Middle frontal gyrus (tissue), 1 donor: ENCODE measurements around the gene UBE4B.
"Not testable (repeated sequence)": the region's sequence is repeated elsewhere in the genome, so short reads cannot be mapped to it uniquely, and the experiment has no call there.

Experiments
- DNase-seq: peaks from one replicate; pipeline ENCODE4 v3.0.0-alpha.2; 2015; ENCODE audit warnings: low spot score; ENCODE audit errors: extremely low spot score

Gene UBE4B

DNA sequence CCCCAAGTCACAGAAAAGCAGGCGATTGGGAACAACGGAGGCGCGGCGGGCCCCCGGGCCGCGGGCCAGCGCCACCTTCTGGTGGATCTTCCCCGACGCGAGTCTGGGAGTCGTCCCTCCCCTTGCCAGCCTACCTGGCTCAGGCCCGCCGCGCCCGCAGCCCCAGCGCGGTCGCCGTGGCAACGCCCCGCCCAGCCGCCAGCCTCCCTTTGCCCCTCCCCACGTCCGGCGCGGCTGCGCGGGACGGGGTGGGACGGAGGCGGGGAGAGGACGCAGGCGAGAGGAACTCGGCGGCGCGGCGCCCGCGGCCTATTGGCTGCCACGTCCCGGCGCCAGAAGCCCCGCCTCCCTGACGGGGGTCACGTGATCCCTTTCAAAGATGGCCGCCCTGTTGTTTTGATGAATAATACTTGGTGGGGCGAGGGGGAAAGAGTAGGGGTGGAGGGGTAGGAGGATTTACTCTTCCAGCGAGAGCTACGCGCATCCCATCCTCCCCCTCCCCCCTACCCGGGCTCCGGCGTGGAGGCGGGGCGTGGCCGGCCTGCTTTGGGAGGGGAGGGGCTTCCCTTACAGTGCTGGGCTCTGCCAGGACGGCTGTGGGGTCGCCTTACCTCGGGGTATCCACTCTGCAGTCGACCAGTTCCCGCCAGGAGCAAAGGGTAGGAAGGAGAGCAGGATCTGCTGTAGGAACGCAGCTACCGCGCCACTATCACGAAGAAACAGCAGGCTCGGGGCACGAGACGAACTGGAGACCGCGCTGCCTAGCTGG, at the start of gene UBE4B:
UBE4B (plus strand) TSS at position 369 of the 769 bp plus-strand sequence. CDS start 713 bp downstream, outside the sequence.
- peak; percentile 97 for DNase-seq

DNA sequence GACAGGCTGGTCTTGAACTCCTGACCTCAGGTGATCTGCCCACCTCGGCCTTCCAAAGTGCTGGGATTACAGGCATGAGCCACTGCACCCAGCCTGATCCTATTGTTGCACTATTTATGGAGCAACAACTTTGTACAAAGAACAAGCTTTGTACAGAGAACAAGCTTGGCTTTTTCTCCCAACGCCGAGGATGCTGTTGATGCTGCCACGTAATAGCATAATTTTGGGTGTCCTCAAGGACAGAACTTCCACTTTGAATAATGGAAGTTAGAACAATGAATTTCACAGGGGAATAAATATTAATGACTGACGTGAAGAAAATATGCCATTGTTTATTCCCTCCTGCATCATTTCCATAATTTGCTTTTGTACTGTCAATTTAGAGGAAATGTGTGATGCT, 48.5 kb upstream of the UBE4B start:
- DNase-seq = no peak

DNA sequence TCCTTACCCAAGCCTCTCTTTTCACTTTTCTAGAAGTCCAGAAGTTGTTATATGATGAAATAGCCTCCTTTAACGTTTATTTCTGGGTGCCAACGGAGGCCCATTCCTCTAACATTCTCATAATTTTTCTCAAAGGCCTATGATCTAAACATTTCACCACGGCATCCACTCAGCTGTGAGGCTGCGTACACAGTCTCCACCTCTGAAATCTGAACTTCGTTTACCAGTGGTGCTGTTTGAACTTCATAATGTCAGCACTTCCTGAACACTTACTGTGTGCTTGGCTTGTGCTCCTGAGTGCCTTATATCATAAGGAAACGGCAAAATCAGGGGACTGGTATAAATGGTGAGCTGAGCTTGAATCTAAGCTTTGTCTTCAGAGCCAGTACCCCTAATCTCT, 47.8 kb upstream of the UBE4B start:
- DNase-seq = no peak

DNA sequence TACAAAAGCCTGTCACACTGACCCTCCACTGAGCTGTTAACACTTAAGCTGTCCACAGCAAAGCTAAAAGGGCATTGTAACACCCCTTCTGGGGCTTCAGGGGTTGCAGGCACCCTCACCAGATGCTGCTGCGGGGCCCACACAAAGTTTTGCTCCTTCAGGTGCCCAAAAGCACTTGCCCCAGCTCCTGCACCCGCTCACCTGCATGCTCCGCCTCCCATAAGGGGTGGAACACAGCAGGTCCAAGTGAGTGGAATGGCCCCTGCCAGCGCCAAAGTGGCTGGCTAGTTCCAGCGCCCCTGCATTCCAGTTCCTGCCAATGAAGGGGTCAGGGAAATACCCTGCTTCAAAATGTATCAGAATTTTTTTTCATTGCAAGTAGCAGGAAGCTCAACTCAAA, 43.0 kb upstream of the UBE4B start:
- no peak for DNase-seq

DNA sequence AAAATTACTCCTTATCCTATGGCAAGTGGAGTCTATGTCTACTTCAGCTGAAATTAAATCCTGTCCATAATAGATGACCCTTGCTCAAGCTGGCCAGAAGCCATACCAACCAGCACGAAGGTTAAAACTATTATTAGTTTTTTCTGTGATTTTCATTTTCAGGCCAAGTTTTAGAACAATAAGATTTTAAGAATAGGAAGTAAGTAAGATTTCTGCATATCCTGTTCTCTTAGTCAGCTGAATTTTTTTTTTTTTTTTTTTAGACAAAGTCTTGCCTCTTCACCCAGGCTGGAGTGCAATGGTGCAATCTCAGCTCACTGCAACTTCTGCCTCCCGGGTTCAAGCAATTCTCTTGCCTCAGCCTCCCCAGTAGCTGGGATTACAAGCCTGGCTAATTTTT, 41.8 kb upstream of the UBE4B start:
- no peak for DNase-seq

DNA sequence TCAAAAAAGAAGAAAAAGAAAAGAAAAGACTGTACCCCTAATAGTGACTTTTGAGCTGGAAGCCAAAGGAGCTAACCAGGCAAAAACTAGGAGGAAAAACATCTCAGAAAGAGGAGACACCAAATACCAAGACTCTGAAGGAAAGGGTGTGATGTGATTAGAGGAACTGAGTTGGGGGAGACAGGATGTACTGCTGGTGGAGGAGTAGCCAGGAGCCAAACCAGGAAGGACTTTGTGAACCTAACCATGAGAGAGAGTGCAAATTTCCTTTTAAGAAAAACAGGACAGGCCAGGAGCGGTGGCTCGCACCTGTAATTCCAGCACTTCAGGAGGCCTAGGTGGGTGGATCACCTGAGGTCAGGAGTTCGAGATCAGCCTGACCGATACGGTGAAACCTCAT, 39.8 kb upstream of the UBE4B start:
- no peak for DNase-seq

DNA sequence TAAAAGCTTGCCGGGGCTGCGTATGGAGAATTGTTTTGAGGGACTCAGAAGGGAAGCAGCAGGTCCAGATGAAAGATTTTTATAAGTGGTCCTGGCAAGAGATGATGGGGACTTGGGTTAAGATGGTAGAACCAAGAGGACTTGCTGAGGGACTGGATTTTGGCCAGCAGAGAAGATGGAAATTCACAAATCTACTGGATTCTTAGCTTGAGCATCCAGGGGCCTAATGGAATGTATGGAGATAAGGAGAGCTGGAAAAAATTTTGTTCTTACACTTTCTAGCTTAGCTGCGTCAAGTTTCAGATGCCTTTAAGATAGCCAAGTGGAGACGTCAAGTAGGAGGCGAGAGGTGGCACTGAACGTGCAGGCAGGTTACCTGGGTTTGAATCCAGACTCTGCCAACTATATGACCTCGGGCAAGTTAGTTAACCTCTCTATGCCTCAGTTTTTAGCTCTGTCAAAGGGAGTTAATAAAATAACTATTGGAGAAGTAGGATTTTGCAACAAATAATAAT, 39.1 kb upstream of the UBE4B start:
- no peak for DNase-seq

DNA sequence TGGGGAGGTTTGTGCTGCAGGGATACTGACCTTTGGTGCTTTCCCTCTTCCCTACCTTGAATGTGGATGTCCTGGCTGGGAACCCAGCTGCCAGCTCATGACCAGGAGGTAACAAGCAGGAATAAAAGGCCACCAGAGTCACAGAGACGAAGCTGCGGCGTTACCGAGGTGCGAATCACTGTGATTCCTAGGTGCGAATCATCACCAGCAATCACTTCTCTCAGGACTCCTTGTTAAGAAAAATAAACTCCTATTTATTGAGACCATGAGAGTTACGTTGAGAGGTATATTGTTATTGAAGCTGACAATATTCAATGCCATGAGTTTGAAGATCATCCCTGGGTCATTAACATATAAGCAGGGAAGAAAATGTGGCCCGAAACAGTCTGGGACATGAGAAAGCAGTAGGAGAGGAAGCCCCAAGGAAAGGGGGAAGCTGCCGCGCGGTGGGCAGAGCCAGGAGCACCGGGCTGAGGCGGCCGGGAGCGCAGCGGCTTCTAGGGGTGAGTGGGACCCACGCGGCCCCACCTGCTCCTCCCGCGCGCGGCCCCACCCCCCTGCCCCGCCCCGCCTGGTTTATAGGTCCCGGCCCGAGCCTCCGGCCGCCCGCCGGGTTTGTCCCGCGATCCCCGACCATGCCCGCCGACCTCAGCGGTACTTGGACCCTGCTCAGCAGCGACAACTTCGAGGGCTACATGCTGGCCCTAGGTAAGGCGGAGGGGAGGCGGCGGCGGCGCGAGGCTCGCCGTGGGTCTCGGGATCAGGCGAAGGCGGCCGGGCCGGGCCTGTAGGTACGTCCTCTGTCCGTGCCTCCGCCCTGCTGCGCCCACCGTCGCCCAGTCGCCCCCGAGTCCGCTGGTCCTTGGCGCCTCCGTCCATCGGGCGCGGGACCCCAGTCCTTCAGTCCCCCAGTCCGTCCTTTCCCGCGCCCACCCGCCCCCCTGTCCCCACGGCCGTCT, 35.9 kb upstream of the UBE4B start, which contains the start of gene RBP7:
RBP7 (plus strand) TSS at position 605 of the 959 bp plus-strand sequence; CDS start at position 636, 31 bp downstream.
- no peak for DNase-seq

DNA sequence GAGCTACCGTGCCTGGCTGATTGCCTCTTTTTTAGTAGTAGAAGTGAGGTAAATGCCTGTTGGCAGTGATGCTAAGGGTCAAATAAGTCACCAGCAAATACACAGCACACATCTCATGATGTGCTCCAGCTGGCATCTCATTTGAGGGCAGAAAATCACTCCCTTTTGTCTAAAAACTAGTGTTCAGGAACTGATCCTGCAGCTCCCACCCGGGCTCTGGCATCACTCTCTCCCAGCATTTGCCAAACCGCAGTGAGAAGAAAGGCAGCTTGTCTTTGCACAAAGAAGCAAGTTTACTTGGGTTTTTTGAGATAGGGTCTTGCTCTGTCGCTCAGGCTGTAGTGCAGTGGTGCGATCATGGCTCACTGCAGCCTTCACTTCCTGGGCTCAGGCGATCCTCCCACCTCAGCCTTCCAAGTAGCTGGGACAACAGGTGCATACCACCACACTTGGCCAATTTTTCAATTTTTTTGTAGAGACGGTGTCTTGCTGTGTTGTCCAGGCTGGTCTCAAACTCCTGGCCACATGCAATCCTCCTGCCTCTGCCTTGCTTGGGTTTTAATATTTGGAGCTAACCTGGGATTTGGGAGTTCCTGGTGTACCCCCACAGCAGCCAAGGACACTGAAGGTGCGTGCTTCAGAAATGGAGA, 31.6 kb upstream of the UBE4B start:
- DNase-seq = peak; percentile 52

DNA sequence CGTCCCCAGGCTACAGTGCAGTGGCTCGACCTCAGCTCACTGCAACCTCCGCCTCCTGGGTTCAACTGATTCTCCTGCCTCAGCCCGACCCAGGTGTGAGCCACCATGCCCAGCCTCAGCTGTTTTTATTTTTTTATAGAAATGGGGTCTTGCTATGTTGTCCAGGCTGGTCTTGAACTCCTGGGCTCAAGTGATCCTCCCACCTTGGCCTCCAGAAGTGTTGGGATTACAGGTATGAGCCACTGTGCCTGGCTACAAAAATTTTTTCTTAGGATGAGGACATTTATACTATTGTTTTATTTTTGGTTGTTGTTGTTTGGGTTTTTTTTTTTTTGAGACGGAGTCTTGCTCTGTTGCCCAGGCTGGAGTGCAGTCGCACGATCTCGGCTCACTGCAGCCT, 27.5 kb upstream of the UBE4B start:
- not testable (repeated sequence) for DNase-seq

DNA sequence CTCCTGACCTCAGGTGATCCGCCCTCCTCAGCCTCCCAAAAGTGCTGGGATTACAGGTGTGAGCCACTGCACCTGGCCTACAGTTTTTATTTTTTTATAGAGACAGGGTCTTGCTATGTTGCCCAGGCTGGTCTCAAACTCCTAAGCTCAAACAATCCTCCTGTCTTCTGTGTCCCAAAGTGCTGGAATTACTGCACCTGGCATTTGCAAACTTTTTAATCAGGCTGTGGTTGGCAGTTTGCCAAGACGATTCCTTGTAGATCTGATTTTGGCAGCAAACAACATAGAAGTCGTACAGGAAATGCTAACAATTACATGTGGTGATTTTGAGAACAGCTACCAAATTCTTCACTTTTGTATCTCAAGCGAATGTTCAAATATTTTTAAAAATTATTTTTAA, 25.6 kb upstream of the UBE4B start:
- DNase-seq = no peak

DNA sequence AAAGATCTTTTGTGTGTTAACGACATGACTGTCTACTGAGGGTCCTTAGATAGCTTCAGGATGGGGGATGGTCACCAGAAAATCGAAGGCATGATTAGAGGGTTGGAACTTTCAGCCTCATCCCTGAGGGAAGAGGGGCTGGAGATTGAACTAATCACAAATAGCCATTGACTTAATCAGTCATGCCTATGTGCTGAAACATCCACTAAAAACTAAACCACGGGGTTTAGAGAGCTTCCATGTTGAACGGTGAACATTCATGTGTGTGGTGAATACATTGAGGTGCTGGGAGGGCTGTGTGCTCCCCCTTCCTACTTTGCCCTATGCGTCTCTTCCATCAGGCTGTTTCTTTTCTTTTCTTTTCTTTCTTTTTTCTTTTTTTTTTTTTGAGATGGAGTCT, 18.7 kb upstream of the UBE4B start:
- no peak for DNase-seq

DNA sequence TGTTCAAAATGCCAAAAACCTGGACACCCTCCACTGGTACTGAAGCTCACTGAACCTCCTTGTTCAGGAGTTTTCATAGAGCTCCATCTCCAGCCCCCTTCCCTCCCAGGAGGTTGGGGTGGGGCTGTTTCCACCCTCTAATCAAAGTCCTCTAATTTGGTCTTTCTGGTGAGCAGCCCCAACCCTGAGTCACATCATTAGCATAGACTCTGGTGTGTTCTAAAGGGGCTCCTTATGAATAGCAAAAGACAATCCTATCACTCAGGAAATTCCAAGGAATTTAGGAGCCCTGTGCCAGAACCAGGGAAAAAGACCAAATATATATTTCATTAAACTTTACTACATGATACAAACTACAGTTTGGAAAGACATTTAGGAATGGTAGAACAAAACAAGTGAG, 13.2 kb upstream of the UBE4B start:
- no peak for DNase-seq

DNA sequence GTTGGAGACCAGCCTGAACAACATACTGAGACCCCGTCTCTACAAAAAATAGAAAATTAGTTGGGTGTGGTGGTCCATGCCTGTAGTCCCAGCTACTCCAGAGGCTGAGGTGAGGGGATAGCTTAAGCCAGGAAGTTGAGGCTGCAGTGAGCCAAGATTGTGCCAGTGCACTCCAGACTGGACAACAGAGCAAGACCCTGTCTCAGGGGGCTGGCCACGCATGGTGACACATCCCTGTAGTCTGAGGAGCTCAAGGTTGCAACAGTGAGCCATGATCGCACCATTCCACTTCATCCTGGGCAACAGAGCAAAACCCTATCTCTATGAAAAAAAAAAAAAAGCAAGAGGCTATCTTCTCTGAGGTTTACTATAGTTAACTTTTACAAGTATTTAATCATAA, 12.7 kb upstream of the UBE4B start:
- DNase-seq = no peak

DNA sequence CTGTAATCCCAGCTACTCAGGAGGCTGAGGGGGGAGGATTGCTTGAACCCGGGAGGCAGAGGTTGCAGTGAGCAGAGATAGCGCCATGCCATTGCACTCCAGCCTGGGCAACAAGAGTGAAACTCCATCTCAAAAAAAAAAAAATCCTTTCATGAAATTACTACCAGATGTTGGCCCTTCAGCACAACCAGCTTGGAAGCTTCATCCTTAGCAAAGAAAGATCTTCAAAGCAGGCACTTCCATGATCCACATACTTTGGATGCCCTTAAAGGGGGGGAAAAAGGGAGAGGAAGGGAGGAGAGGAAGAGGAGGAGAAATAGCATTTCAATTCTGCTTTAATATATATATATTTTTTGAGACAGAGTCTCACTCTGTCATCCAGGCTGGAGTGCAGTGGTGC, 12.1 kb upstream of the UBE4B start:
- DNase-seq = not testable (repeated sequence)

DNA sequence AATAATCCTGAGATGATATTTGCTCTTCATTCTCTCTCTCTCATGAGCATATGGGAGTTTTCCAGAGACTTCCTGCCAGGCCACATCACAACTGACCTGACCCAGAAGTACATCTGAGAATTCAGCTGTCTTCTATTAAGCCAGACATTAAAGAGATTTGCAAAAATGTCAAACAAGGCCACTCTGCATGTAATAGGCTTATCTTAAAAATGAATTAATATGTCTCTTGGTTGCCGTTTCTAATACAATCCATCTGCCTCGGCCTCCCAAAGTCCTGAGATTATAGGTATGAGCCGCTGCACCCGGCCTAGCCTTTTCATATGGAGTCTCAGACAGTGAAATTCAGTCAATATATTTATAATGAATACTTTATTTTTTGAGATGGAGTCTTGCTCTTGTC, 10.8 kb upstream of the UBE4B start:
- DNase-seq = not testable (repeated sequence)

DNA sequence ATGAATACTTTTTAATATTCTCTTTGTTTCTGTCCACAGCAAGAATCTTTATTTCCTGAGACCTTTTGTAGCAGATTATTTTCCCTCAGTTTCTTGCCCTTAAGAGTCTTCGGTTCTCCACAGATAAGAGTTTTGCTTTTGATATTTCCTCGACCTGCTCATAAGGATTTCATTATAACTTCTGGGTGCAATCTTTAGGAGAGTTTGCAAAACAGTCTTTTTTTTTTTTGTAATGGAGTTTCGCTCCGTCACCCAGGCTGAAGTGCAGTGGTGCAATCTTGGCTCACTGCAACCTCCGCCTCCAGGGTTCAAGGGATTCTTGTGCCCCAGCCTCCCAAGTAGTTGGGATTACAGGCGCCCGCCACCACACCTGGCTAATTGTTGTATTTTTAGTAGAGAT, 10.1 kb upstream of the UBE4B start:
- DNase-seq = no peak

DNA sequence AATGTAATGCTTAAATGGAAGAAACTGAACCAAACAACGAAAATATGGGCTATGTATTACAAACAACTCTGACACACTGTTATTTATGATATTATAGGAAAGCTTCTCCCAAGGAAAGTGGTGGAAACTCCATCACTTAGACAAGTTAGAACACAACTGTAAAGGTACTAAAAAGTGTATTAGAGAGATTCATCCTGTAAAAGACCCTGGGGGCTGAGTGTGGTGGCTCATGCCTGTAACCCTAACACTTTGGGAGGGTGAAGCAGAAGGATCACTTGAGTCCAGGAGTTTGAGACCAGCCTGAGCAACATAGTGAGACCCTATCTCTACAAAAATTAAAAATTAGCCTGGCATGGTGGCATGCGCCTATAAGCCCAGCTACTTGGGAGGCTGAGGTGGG, 7.4 kb upstream of the UBE4B start:
- DNase-seq = no peak

DNA sequence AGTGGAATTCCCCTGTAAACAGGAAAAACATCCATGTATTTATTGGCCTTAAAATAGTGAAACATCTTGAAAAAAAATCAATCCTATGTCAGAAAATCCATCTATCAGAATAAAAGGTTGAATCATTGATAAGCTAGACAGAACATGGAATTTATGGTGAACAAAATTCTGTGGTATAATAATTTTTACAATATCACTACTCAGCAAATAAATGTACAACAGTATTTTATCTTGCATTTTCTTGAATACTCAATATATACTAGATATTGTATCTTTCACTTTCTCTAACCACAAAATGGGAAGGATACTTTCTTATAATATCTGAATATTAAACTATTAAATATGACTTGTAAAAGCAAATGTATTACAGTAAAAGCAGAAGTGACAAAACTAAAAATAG, 5.7 kb upstream of the UBE4B start:
- DNase-seq = no peak

DNA sequence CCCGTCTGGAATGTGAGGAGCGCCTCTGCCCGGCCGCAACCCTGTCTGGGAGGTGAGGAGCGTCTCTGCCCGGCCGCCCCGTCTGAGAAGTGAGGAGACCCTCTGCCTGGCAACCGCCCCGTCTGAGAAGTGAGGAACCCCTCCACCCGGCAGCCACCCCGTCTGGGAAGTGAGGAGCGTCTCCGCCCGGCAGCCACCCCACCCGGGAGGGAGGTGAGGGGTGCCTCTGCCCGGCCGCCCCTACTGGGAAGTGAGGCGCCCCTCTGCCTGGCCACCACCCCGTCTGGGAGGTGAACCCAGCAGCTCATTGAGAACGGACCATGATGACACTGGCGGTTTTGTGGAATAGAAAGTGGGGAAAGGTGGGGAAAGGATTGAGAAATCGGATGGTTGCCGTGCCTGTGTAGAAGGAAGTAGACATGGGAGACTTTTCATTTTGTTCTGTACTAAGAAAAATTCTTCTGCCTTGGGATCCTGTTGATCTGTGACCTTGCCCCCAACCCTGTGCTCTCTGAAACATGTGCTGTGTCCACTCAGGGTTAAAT, 3.7 kb upstream of the UBE4B start:
- not testable (repeated sequence) for DNase-seq

DNA sequence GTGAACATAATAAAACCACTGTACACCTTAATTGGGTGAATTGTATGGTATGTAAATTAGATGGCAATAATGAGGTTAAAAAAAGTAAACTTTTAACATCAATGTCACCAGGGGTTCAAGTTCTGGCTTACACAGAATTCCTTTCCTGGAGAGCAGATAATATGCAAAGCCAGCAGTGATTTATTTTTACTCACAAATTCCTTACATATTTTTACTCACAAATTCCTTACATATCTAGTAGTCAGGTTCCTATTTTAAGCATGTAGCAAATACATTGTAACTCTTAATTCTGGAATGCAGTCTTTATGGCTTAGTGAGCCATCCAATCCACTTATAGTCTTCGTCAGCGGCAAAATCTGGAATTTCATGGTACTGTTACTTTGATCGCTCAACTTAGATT, 1.3 kb upstream of the UBE4B start:
- no peak for DNase-seq
